PC-3 (cell line): ENCODE data around the gene FUT7. TPM values are rescaled to one million over a fixed set of nuclear protein-coding genes. Genes with fewer than 3 reads are reported as not detected.

ENCODE experiments used
- ATAC-seq: fragments of 200-7000 bp; cut with Tn5 transposase; 2 replicates; pipeline ENCODE4 v1.9.1; 2020; ENCODE audit warnings: mild to moderate bottlenecking, moderate library complexity
- BruUV-seq: library from RNA; stranded (reverse); fragments of 400-500 nt; replicated peaks from 2 replicates; lab custom pipeline; 2021; lab: Mats Ljungman, UMichigan
- CTCF ChIA-PET: fragments of 300-600 bp; sonication (Branson Sonifier 250); formaldehyde crosslinking; loops from one replicate; lab custom pipeline; 2022; ENCODE audit warnings: antibody characterized with exemption; lab: Charles Lee
- POLR2A ChIA-PET: fragments of 300-600 bp; sonication (Branson Sonifier 250); formaldehyde crosslinking; loops from one replicate; lab custom pipeline; 2022; ENCODE audit warnings: antibody characterized with exemption; ENCODE audit not compliant: unreplicated experiment; lab: Charles Lee
- DNase-seq: peaks from one replicate; pipeline ENCODE4 v3.0.0-alpha.2; 2015
- H2AFZ ChIP-seq: fragments of 300-600 bp; sonication (generic); 2 replicates; pipeline ENCODE4 v1.6.0; 2016; ENCODE audit warnings: antibody characterized with exemption, low read length
- H3F3A ChIP-seq: fragments of 300-600 bp; sonication (generic); one replicate; pipeline ENCODE4 v1.6.0; 2017; ENCODE audit warnings: antibody characterized with exemption, low read length, control low read depth, mild to moderate bottlenecking; ENCODE audit not compliant: unreplicated experiment
- H3K27ac ChIP-seq: fragments of 300-600 bp; sonication (generic); 2 replicates; pipeline ENCODE4 v1.5.1; 2016; ENCODE audit warnings: mild to moderate bottlenecking, low read length
- H3K27me3 ChIP-seq: fragments of 300-600 bp; sonication (generic); 2 replicates; pipeline ENCODE4 v1.6.1; 2016; ENCODE audit warnings: low read length, mixed read lengths
- H3K36me3 ChIP-seq: fragments of 300-600 bp; sonication (generic); 2 replicates; pipeline ENCODE4 v1.6.1; 2016; ENCODE audit warnings: low read depth, mixed run types, low read length, mixed read lengths
- H3K4me1 ChIP-seq: fragments of 300-600 bp; sonication (generic); 2 replicates; pipeline ENCODE4 v1.5.1; 2016; ENCODE audit warnings: low read length; ENCODE audit not compliant: insufficient read depth
- H3K4me2 ChIP-seq: fragments of 300-600 bp; sonication (generic); 2 replicates; pipeline ENCODE4 v1.6.0; 2016; ENCODE audit warnings: low read length
- H3K4me3 ChIP-seq: fragments of 300-600 bp; sonication (generic); 2 replicates; pipeline ENCODE4 v1.5.1; 2016; ENCODE audit warnings: mild to moderate bottlenecking, low read length, mixed read lengths
- H3K79me2 ChIP-seq: fragments of 300-600 bp; sonication (generic); 2 replicates; pipeline ENCODE4 v1.6.1; 2017; ENCODE audit warnings: low read length, mixed read lengths
- H3K9ac ChIP-seq: fragments of 300-600 bp; sonication (generic); 2 replicates; pipeline ENCODE4 v1.6.0; 2016; ENCODE audit warnings: mild to moderate bottlenecking, low read length
- H3K9me2 ChIP-seq: fragments of 300-600 bp; sonication (generic); replicated peaks from 2 replicates; pipeline ENCODE4 v1.6.1; 2016; ENCODE audit warnings: mixed run types, low read length, mixed read lengths
- H3K9me3 ChIP-seq: fragments of 300-600 bp; sonication (generic); 2 replicates; pipeline ENCODE4 v1.6.1; 2016; ENCODE audit warnings: low read length, mixed read lengths
- H4K20me1 ChIP-seq: fragments of 300-600 bp; sonication (generic); 2 replicates; pipeline ENCODE4 v1.6.1; 2016; ENCODE audit warnings: low read length, mixed read lengths
- CTCF ChIP-seq: fragments of 300-600 bp; sonication (generic); conservative IDR thresholded peaks from 2 replicates; pipeline ENCODE4 v1.5.1; 2017; ENCODE audit warnings: antibody characterized with exemption, low read depth, mild to moderate bottlenecking, low read length
- EZH2 ChIP-seq: fragments of 300-600 bp; sonication (generic); IDR thresholded peaks from one replicate; pipeline ENCODE4 v1.6.1; 2017; ENCODE audit warnings: antibody characterized with exemption, mild to moderate bottlenecking, low read length; ENCODE audit not compliant: unreplicated experiment
- EZH2phosphoT487 ChIP-seq: fragments of 300-600 bp; sonication (generic); IDR thresholded peaks from 2 replicates; pipeline ENCODE4 v1.6.1; 2018; ENCODE audit warnings: mild to moderate bottlenecking, antibody characterized with exemption, low read length, borderline replicate concordance
- intact Hi-C: fragments of 100-400 bp; cut with micrococcal nuclease; formaldehyde crosslinking; loops from 2 replicates; pipeline ENCODE4 v1.9.0; 2023
- total RNA-seq: library from RNA; depleted of rRNA; stranded (reverse); fragments of >200 nt; gene quantifications from 2 replicates; pipeline ENCODE4 v1.2.3, GENCODE V29; 2014

Gene FUT7
- total RNA-seq, 1 experiment from 2014 or later = not detected

GRCh38 chr9:137023157-137023556, 8.7 kb downstream of the FUT7 start:
- ChIA-PET CTCF (no interaction called here), POLR2A (no interaction called here)
- H3K36me3 ChIP-seq = no peaks in the 10 kb centered on the region
- no peak overlapping the region for H3K4me3 ChIP-seq
- no peaks in the 10 kb centered on the region for H3K27me3 ChIP-seq
- H3K4me1 ChIP-seq = peaks cover 10% of the 10 kb centered on the region; the same call in 1 of the 2 replicates
- H3K9ac ChIP-seq = no peak overlapping the region
- H3K79me2 ChIP-seq = peaks cover 12% of the 10 kb centered on the region; the same call in 1 of the 2 replicates
- no peak overlapping the region for H2AFZ ChIP-seq
- H3F3A ChIP-seq = no peaks in the 10 kb centered on the region
- no peak overlapping the region for H3K4me2 ChIP-seq
- no TSS peak for BruUV-seq
- H3K27ac ChIP-seq = no peak overlapping the region
- no peaks in the 10 kb centered on the region for H3K9me3 ChIP-seq
- intact Hi-C loops = no loop called here
- TF ChIP-seq CTCF (no peak), EZH2phosphoT487 (no peak), EZH2 (no peak)
- H3K9me2 ChIP-seq = no peaks in the 10 kb centered on the region
- DNase-seq (no peak), ATAC-seq (no peak)
- H4K20me1 ChIP-seq = no peaks in the 10 kb centered on the region

DNA sequence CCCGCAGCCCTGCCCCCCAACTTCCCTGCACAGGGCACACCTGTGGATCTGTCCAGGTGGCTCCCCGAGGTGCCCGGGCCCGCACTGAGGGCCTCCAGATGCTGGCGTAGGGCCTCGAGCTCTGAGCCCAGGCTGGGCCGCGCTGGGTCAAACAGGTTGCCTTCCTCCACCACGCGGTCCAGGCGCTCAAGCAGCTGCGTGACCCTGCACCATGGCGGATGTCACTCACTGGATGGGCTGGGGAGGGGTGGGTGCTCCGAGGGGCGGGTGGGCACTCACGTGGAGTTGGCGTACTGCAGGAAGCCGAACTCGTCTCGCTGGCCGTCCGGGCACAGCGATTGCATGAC, 9.3 kb downstream of the FUT7 start:
- Histone ChIP-seq H3K79me2 (peaks cover 12% of the 10 kb centered on the region; the same call in 1 of the 2 replicates), H3K9me3 (no peaks in the 10 kb centered on the region), H3K36me3 (no peaks in the 10 kb centered on the region), H3K27ac (no peak overlapping the region), H4K20me1 (no peaks in the 10 kb centered on the region), H3K4me1 (peaks cover 10% of the 10 kb centered on the region; the same call in 1 of the 2 replicates), H3K27me3 (no peaks in the 10 kb centered on the region), H3F3A (no peaks in the 10 kb centered on the region), H3K9ac (no peak overlapping the region), H3K4me3 (no peak overlapping the region), H3K4me2 (no peak overlapping the region), H3K9me2 (no peaks in the 10 kb centered on the region), H2AFZ (no peak overlapping the region)
- no TSS peak for BruUV-seq
- ChIA-PET CTCF (interaction anchor here (1.0 kb wide), 1 partner anchor 13 kb away, joined by 3 read pairs; no protein-coding TSS in a partner anchor), POLR2A (interaction anchor here (0.5 kb wide), 1 partner anchor 31 kb away, joined by 14 read pairs; no protein-coding TSS in a partner anchor)
- ATAC-seq = no peak
- intact Hi-C loops = no loop called here
- DNase-seq = no peak
- TF ChIP-seq EZH2phosphoT487 (no peak), CTCF (no peak), EZH2 (no peak)

DNA sequence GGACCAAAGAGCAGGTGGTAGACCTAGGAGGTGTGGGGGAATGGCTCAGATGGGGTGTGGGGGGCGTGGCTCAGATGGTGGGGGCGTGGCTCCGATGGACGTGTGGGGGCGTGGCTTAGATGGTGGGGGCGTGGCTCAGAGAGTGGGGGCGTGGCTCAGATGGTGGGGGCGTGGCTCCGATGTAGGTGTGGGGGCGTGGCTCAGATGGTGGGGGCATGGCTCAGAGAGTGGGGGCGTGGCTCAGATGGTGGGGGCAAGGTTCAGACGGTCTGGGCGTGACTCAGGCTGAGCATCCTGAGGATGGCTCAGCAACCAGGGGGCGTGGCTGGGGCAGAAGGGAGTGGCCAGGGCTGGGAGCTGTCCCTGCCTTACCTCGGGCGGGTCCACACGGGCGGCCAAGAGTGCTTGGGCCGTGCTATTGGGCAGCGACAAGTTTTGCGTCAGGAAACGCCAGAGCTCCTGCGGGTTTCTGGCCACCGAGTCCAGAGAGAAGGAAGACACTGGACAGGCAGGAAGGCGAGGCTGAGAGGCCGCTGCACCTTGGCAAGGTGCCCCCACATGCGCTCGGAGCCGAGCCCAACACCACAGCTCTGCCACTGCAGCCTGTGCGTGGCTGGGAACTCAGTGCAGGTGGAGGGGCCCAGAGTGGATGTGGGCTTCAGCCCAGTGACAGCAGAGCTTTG, 9.8 kb downstream of the FUT7 start:
- no peak overlapping the region for H3K4me2 ChIP-seq
- no peaks in the 10 kb centered on the region for H3K9me2 ChIP-seq
- no peaks in the 10 kb centered on the region for H3K27me3 ChIP-seq
- peak; percentile 88 for DNase-seq
- H3K36me3 ChIP-seq = no peaks in the 10 kb centered on the region
- H3K4me1 ChIP-seq = peaks cover 7% of the 10 kb centered on the region; the same call in 1 of the 2 replicates
- CTCF ChIA-PET = interaction anchor here (1.0 kb wide), 1 partner anchor 13 kb away, joined by 3 read pairs; no protein-coding TSS in a partner anchor
- intact Hi-C loops = no loop called here
- H3K79me2 ChIP-seq = peaks cover 9% of the 10 kb centered on the region; the same call in 1 of the 2 replicates
- no peak overlapping the region for H2AFZ ChIP-seq
- no peaks in the 10 kb centered on the region for H3K9me3 ChIP-seq
- H4K20me1 ChIP-seq = no peaks in the 10 kb centered on the region
- H3K27ac ChIP-seq = no peak overlapping the region
- H3K4me3 ChIP-seq = no peak overlapping the region
- POLR2A ChIA-PET = interaction anchor here (0.5 kb wide), 1 partner anchor 31 kb away, joined by 14 read pairs; no protein-coding TSS in a partner anchor
- no peaks in the 10 kb centered on the region for H3F3A ChIP-seq
- ATAC-seq = peak; percentile 99
- TF ChIP-seq EZH2phosphoT487 (no peak), CTCF (no peak), EZH2 (no peak)
- no peak overlapping the region for H3K9ac ChIP-seq
- BruUV-seq = no TSS peak
